Ovary (tissue), 9 donors: ENCODE results near the gene CEND1. TPM values are rescaled to one million over a fixed set of nuclear protein-coding genes. Genes with fewer than 3 reads are reported as not detected.

Experiments
- DNase-seq, 5 donors: peaks; one replicate each; pipeline ENCODE4 v3.0.0-alpha.2; 2019 to 2020
- H3K27ac ChIP-seq, 2 donors: fragments of 200-600 bp; one replicate each; pipeline versions ENCODE4 v1.5.1 to v1.8.0; 2019 to 2022
- H3K27me3 ChIP-seq: fragments of 200-600 bp; one replicate; pipeline ENCODE4 v1.8.0; 2022
- H3K36me3 ChIP-seq: fragments of 200-600 bp; sonication (generic); one replicate; pipeline ENCODE4 v1.5.1; 2019
- H3K4me1 ChIP-seq: one replicate; pipeline ENCODE4 v1.8.1; 2013; ENCODE audit warnings: mild to moderate bottlenecking, moderate library complexity; ENCODE audit not compliant: insufficient read depth
- H3K4me3 ChIP-seq: fragments of 200-600 bp; sonication (generic); one replicate; pipeline ENCODE4 v1.5.1; 2017
- H3K9me3 ChIP-seq, 2 donors: fragments of 200-600 bp in 1 of 2; sonication (generic) in 1 of 2; one replicate each; pipeline versions ENCODE4 v1.5.1 to v1.8.1; 2013 to 2019; ENCODE audit warnings: mild to moderate bottlenecking in 1 of 2, moderate library complexity in 1 of 2
- EP300 ChIP-seq: sonication (generic); formaldehyde crosslinking; IDR thresholded peaks from one replicate; pipeline ENCODE4 v1.6.1; 2017; ENCODE audit warnings: antibody characterized with exemption
- POLR2A ChIP-seq: fragments of 450-650 bp; IDR thresholded peaks from one replicate; pipeline ENCODE4 v1.6.1; 2017; ENCODE audit warnings: antibody characterized with exemption, mild to moderate bottlenecking, moderate library complexity
- WGBS, 3 donors: extraction: QIAGEN DNeasy Blood & Tissue Kit in 1 of 3; methylation state at CpG; one replicate each; pipeline versions ENCODE4 v1.1.5 to v1.1.7; 2013 to 2017; 5-methylcytosine and 5-hydroxymethylcytosine counted together
- intact Hi-C, 4 donors: fragments of 100-400 bp; cut with DNase I; formaldehyde crosslinking; loops; one replicate each; pipeline versions ENCODE4 v1.11.0 to v1.15.1; 2022 to 2023
- polyA plus RNA-seq, 2 donors: library from polyadenylated mRNA; stranded (reverse); fragments of 200-250 nt in 1 of 2; fragments of 350-450 nt in 1 of 2; fragmentation: Illumina TruSeq in 1 of 2; extraction: RNeasy Lipid Tissue Mini Kit (QIAGEN cat#74804) in 1 of 2; gene quantifications; one replicate each; pipeline ENCODE4 v1.2.3, GENCODE V29; 2013 to 2014
- total RNA-seq, 7 donors: library from RNA; depleted of rRNA in 2 of 7; stranded (reverse); fragments of >200 nt in 2 of 7; fragmentation: NEBNext Ultra II Directional in 3 of 7; extraction: Animal tissue kit (Norgen Biotek cat#: 25700) in 3 of 7; gene quantifications; one replicate each; pipeline versions ENCODE4 v1.1.0 to v1.2.4, GENCODE V29; 2016 to 2023
- TF ChIP-seq, protein P1 (sequence below), 3 donors: fragments of 450-650 bp in 2 of 3; fragments of 200-600 bp in 1 of 3; IDR thresholded peaks; one replicate each; pipeline versions ENCODE4 v1.5.1 to v1.8.0; 2016 to 2022; ENCODE audit warnings: antibody characterized with exemption in 3 of 3, mild to moderate bottlenecking in 1 of 3
- donor health status: DM: no; HTN: no; CAD: no; lungs with moderate emphysema.
- donor health status: DM: no; HTN: no; CAD: no.
- donor health status: Bipolar disorder and iron deficiency.
- donor health status: DM: yes; HTN: yes; CAD: no.
- donor health status: DM: no; HTN: no; CAD: no.
- donor health status: DM: yes; HTN: yes; CAD: no.

The CEND1 gene
- total and polyA plus RNA-seq, 9 donors: 0.07 to 0.15 TPM; not detected in 7

GRCh38 chr11:819943-820649, 30.2 kb upstream of the CEND1 start:
- intact Hi-C loops: no loop called here
- TF ChIP-seq, protein P1, sequence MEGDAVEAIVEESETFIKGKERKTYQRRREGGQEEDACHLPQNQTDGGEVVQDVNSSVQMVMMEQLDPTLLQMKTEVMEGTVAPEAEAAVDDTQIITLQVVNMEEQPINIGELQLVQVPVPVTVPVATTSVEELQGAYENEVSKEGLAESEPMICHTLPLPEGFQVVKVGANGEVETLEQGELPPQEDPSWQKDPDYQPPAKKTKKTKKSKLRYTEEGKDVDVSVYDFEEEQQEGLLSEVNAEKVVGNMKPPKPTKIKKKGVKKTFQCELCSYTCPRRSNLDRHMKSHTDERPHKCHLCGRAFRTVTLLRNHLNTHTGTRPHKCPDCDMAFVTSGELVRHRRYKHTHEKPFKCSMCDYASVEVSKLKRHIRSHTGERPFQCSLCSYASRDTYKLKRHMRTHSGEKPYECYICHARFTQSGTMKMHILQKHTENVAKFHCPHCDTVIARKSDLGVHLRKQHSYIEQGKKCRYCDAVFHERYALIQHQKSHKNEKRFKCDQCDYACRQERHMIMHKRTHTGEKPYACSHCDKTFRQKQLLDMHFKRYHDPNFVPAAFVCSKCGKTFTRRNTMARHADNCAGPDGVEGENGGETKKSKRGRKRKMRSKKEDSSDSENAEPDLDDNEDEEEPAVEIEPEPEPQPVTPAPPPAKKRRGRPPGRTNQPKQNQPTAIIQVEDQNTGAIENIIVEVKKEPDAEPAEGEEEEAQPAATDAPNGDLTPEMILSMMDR (IDR thresholded peaks at IDR 0.05): no peak
- TF ChIP-seq EP300 (no peak), POLR2A (no peak)
- 1 to 2% (median 2%) methylated on average over 47 of the region's 47 CpGs for WGBS, 3 donors
- Histone ChIP-seq H3K4me1 (peaks cover 14% of the 10 kb centered on the region), H3K9me3 (no peaks in the 10 kb centered on the region), H3K27ac (peak overlapping the region; percentile 64 to 90), H3K4me3 (peak overlapping the region; percentile 86), H3K27me3 (no peaks in the 10 kb centered on the region), H3K36me3 (peaks cover 2% of the 10 kb centered on the region)
- peak; percentile 69 to 87 (median 83) for DNase-seq

GRCh38 chr11:819129-819931, 29.4 kb upstream of the CEND1 start:
- TF ChIP-seq EP300 (no peak), POLR2A (peak; percentile 80)
- TF ChIP-seq, protein P1 (IDR thresholded peaks at IDR 0.05): peak in 2 of 3 donors; percentile 14 to 47
- peaks cover 2% of the 10 kb centered on the region for H3K36me3 ChIP-seq
- peaks cover 14% of the 10 kb centered on the region for H3K4me1 ChIP-seq
- no peaks in the 10 kb centered on the region for H3K9me3 ChIP-seq
- intact Hi-C loops: no loop called here
- peak overlapping the region; percentile 86 for H3K4me3 ChIP-seq
- H3K27ac ChIP-seq: peak overlapping the region; percentile 64 to 90
- DNase-seq: peak; percentile 90 to 94 (median 92)
- no peaks in the 10 kb centered on the region for H3K27me3 ChIP-seq
- WGBS, 3 donors: 0 to 1% (median 1%) methylated on average over 31 to 96 of the region's 96 CpGs

DNA sequence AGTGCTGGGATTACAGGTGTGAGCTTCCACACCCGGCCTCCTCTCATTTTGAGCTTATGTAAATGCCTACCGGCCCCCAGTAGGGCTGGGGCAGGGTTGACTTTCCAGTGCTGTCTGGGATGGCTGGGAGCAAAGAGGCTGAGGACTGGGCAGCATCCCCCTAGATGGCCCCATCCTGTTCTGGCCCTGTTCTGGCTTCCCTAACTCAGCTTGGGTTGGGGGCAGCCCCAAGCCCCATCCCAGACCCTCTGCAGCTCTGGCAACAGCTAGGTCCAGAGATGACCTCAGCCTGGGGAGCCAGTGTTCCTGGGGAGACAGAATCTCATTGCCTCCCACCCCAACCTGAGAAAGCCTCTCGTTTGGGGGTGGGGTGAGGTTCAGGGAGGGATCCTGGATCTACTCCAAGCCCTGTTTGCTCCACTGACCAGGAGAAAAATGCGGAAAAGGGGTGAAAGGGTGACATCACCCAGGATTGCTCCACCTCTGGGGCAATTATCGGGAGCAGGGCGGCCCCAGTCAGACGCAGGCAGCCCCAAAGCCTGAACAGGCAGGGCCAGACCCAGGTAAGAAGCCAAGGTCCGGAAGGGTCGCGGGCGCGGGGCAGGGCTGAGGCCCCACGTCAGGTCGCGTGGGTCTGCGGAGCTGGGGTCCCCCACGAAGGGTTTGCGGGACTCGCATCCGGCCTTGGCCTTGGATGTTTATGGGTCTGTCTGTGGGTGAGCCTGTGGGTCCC, 28.7 kb upstream of the CEND1 start, which contains the start of gene PNPLA2:
Gene PNPLA2 (plus strand): TSS at position 519 of the 733 bp plus-strand sequence. CDS start 805 bp downstream, outside the sequence.
- intact Hi-C loops: no loop called here
- Histone ChIP-seq H3K4me1 (peaks cover 14% of the 10 kb centered on the region), H3K27me3 (no peaks in the 10 kb centered on the region), H3K9me3 (no peaks in the 10 kb centered on the region), H3K36me3 (peaks cover 2% of the 10 kb centered on the region), H3K27ac (peak within 1 kb of the TSS; percentile 64 to 90), H3K4me3 (peak within 1 kb of the TSS; percentile 86)
- DNase-seq: peak in 3 of 5 donors; percentile 65 to 79 (median 78)
- whole genome bisulfite sequencing, 3 donors: 9 to 12% (median 10%) methylated on average over 20 of the region's 20 CpGs
- TF ChIP-seq POLR2A (peak; percentile 37), EP300 (no peak)

DNA sequence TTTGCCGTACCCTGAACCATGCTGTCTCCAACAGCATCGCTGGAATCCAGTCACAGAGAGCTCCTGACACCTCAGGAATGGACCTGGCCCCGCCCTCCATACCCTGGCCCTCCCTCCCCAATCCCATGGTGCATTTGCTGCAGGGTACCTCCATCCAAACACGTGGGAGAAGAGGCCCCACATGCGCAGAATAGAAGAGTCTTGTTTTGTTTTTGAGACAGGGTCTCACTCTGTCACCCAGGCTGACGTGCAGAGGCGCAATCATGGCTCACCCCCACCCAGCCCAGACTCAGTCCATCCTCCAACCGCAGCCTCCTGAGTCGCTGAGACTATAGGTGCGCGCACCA, 26.5 kb upstream of the CEND1 start:
- Histone ChIP-seq H3K27ac (no peak overlapping the region), H3K9me3 (no peaks in the 10 kb centered on the region), H3K4me1 (peaks cover 13% of the 10 kb centered on the region), H3K27me3 (no peaks in the 10 kb centered on the region), H3K4me3 (no peak overlapping the region), H3K36me3 (no peaks in the 10 kb centered on the region)
- DNase-seq: no peak
- 71 to 81% (median 72%) methylated on average over 11 of the region's 11 CpGs for WGBS, 3 donors
- TF ChIP-seq POLR2A: no peak
- TF ChIP-seq EP300: no peak
- TF ChIP-seq, protein P1 (IDR thresholded peaks at IDR 0.05): no peak
- intact Hi-C loops: no loop called here
